ENCODE measurements around the gene EPHA2.

The EPHA2 gene

GRCh38 chr1:16080422-16081150 is 75.3 kb downstream of the EPHA2 start:
- TF ChIP-seq CTCF (IDR thresholded peaks at IDR 0.05), result no peak
- no peak for DNase-seq (ENCODE audit: low spot score)
- H3K27ac ChIP-seq, result no peak overlapping the region
- H3K4me3 ChIP-seq, result no peak overlapping the region

- Histone ChIP-seq H3K27ac (no peak overlapping the region), H3K4me3 (no peak overlapping the region)
- TF ChIP-seq CTCF (IDR thresholded peaks at IDR 0.05), result peak; percentile 75
- DNase-seq (ENCODE audit: low spot score), result no peak
Observed at GRCh38 chr1:16078925-16079656, 76.8 kb downstream of the EPHA2 start.

DNA sequence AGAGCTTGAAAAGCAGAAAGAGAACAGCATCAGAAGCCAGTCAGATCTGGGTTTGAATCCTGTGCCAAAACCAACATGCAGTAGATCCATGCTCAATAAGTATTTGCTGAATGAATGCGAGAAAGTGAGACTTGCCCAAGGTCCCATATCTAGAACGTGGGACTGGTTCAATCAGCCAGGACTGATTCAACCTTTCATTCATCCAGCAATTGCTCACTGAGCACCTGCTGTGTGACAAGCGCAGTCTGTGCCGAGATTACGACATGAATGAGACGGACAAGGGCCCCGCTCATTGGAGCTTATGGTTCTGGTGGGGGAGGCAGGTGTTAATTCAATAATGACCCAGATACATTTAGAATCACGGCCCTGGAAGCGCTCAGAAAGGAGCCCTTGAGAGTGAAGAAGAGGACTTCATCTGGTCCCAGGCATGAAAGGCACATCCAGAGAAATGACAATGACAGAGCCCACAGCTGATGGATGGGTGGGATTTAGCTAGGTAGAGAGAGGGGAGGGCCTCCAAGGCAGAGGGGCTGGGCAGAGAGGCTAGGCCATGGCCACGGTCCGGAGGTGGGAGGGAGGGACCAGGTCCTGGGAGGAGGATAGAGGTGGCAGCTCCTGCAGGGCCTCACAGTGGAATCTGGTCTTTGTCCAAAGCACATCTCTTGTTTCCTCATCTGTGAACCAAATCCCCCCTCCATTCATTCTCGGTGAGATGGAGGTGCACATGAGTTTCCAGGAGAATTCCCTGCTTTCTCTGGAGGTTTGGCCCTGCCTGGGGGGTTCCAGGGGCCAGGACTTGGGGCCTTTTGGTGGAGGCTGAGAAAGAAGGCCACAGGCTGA is 78.2 kb downstream of the EPHA2 start:
- Histone ChIP-seq H3K4me3 (no peak overlapping the region), H3K27ac (no peak overlapping the region)
- no peak for TF ChIP-seq CTCF (IDR thresholded peaks at IDR 0.05)
- DNase-seq (ENCODE audit: low spot score), result no peak

DNA sequence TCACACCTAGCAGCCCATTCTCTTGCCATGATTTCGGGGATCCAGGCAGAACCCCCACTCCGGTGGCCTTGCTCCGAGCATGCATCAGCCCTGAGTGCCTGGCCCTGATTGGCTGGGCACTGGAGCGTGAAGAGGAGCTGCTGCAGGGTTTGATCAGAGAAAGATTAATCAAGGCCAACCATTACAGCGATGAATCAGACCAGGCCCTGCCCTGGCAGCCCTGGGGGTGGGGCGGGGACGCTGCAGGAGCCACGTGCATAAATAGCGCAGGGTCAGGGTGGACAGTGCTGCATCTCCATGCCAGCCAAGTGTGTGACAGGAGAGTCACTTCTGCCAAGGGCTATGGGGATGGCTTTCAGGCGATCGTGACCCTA is 79.0 kb downstream of the EPHA2 start:
- TF ChIP-seq CTCF (IDR thresholded peaks at IDR 0.05), result no peak
- Histone ChIP-seq H3K27ac (peak overlapping the region in 1 of 2 donors; percentile 24), H3K4me3 (no peak overlapping the region)
- DNase-seq (ENCODE audit: low spot score), result no peak

DNA sequence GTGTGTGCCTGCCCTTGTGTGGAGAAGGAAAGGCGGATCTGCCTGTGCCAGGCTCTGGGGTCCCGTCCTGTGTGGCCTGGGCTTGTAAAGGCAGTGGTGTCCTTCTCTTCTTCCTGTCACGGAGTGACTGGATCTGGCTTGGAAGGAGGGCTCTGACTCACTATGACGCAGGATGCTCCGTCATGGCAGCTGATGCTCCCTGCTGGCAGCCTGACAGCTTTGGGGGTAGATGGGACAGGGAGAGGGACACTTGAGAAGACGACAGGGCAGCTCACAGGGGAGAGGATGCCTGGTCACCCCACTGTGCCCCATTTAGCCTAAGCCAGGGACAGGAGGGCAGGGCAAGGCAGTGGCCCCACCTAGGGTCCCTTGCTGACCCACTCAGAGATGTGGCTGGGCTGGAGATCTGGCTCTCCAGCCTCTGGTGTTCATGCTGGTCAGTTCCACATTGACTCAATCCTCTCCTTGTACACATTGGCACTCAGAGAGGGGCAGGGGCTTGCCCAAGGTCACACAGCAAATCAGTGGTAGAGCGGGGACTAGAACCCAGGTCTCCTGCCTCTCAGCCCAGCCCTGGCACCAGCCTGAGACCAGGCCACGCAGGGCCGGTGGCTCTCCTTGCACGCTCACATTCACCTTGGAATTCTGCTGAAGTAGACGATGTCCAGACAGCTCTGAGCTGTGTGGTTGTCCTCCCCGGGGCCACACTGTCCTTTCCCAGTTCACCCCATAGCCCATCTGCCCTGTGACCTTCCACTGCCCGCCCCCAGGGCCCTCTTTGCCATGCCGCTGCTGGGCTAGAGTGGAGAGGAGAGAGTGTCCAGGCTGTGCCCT is 79.6 kb downstream of the EPHA2 start:
- Histone ChIP-seq H3K4me3 (no peak overlapping the region), H3K27ac (peak overlapping the region; percentile 20 to 24)
- DNase-seq (ENCODE audit: low spot score), result no peak
- no peak for TF ChIP-seq CTCF (IDR thresholded peaks at IDR 0.05)

- peak overlapping the region in 1 of 2 donors; percentile 24 for H3K27ac ChIP-seq
- no peak for TF ChIP-seq CTCF (IDR thresholded peaks at IDR 0.05)
- no peak overlapping the region for H3K4me3 ChIP-seq
- no peak for DNase-seq (ENCODE audit: low spot score)
Observed at GRCh38 chr1:16075337-16076030, 80.4 kb downstream of the EPHA2 start.

Measured in coronary artery (tissue), 2 donors.